CD4-positive, alpha-beta T cell (primary cell): ENCODE data around the gene CDC25A. TPM values are rescaled to one million over a fixed set of nuclear protein-coding genes. Genes with fewer than 3 reads are reported as not detected.

Source experiments
- ATAC-seq: fragments of 200-7000 bp; cut with Tn5 transposase; one replicate; pipeline ENCODE4 v1.10.0; 2022; ENCODE audit warnings: mild to moderate bottlenecking; ENCODE audit not compliant: poor library complexity
- CTCF ChIA-PET: fragments of 350-600 bp; sonication (Branson Sonifier 250); formaldehyde crosslinking; loops from one replicate; lab custom pipeline; 2021; ENCODE audit warnings: antibody characterized with exemption, inconsistent platforms; lab: Charles Lee
- POLR2A ChIA-PET: fragments of 350-600 bp; sonication (Branson Sonifier 250); formaldehyde crosslinking; loops from one replicate; lab custom pipeline; 2021; ENCODE audit warnings: antibody characterized with exemption, inconsistent platforms; lab: Charles Lee
- DNase-seq, 14 experiments: peaks; one replicate each; pipeline ENCODE4 v3.0.0-alpha.2; 2013 to 2020; ENCODE audit warnings: mixed read lengths in 2 of 14
- H3K27ac ChIP-seq, 2 donors: one replicate each; pipeline versions ENCODE4 v1.5.1 to v1.7.0; 2013; ENCODE audit warnings: low read length in 2 of 2, low read depth in 1 of 2, mild to moderate bottlenecking in 1 of 2
- H3K27me3 ChIP-seq, 2 experiments: 1 replicate in 1 of 2; 2 replicates in 1 of 2; pipeline versions ENCODE4 v1.6.1 to v1.7.0; 2013; ENCODE audit warnings: low read length in 2 of 2, control low read depth in 1 of 2, mild to moderate bottlenecking in 1 of 2, moderate library complexity in 1 of 2; ENCODE audit not compliant: insufficient read depth in 2 of 2, control insufficient read depth in 1 of 2
- H3K36me3 ChIP-seq: one replicate; pipeline ENCODE4 v1.6.1; 2013; ENCODE audit warnings: low read length, control low read depth; ENCODE audit not compliant: insufficient read depth
- H3K4me1 ChIP-seq: one replicate; pipeline ENCODE4 v1.6.1; 2013; ENCODE audit warnings: low read length, control low read depth; ENCODE audit not compliant: insufficient read depth
- H3K4me3 ChIP-seq: one replicate; pipeline ENCODE4 v1.5.1; 2013; ENCODE audit warnings: mild to moderate bottlenecking, low read length, moderate library complexity
- H3K9me3 ChIP-seq, 2 experiments: 1 replicate in 1 of 2; 2 replicates in 1 of 2; pipeline versions ENCODE4 v1.6.1 to v1.7.0; 2013; ENCODE audit warnings: low read length in 2 of 2, mild to moderate bottlenecking in 2 of 2, control low read depth in 1 of 2, moderate library complexity in 1 of 2; ENCODE audit not compliant: control insufficient read depth in 1 of 2, insufficient read depth in 1 of 2
- H3K27ac Mint-ChIP-seq: one replicate; pipeline ENCODE4 v1.8.0; 2020; ENCODE audit warnings: mixed read lengths
- H3K27me3 Mint-ChIP-seq: one replicate; pipeline ENCODE4 v1.8.0; 2021; ENCODE audit warnings: mixed read lengths
- H3K36me3 Mint-ChIP-seq: one replicate; pipeline ENCODE4 v1.8.0; 2021; ENCODE audit warnings: low read depth, mixed read lengths
- H3K4me1 Mint-ChIP-seq: one replicate; pipeline ENCODE4 v1.8.0; 2021; ENCODE audit warnings: low read depth, mixed read lengths
- H3K4me3 Mint-ChIP-seq: one replicate; pipeline ENCODE4 v1.8.0; 2020; ENCODE audit warnings: mild to moderate bottlenecking, mixed read lengths
- H3K9me3 Mint-ChIP-seq: one replicate; pipeline ENCODE4 v1.8.0; 2020; ENCODE audit warnings: mixed read lengths
- intact Hi-C, 2 experiments: fragments of 100-400 bp; cut with DNase I in 1 of 2; cut with micrococcal nuclease in 1 of 2; formaldehyde crosslinking; loops; one replicate each; pipeline versions ENCODE4 v1.15.1 to v1.9.0; 2023 to 2025; cut with DNase I, micrococcal nuclease
- total RNA-seq, 174 experiments: library from RNA in 2 of 174; stranded (reverse) in 2 of 174; gene quantifications; one replicate each; pipeline ENCODE4 v1.2.3 and lab custom pipeline; 2021 to 2026
- TF ChIP-seq, protein P1 (sequence below): fragments of 200-600 bp; IDR thresholded peaks from one replicate; pipeline ENCODE4 v1.8.0; 2022; ENCODE audit warnings: antibody characterized with exemption, mild to moderate bottlenecking

Gene CDC25A
- total RNA-seq, 2 experiments from 2014 or later = 0.14 TPM; not detected in 1

DNA sequence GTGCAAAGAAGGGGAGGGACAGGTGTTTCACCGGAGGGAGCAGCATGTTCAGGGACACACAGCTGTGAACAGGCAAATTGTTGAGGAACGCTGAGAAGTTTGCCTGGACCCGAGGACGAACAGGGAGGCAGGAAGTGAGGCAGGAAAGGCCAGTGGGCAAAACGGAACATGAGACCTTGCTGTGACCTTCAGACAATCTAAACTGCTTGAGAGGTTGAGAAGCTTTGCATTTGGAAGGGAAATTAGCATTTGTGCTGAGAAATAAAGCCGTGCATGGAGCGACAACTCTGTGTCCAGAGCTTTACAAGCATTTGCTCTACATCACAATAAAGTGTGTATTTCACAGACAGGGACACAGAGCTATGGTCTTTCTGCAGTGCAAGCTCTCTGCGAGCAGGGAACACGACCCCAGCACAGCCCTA lies 47.9 kb downstream of the CDC25A start:
- TF ChIP-seq, protein P1, sequence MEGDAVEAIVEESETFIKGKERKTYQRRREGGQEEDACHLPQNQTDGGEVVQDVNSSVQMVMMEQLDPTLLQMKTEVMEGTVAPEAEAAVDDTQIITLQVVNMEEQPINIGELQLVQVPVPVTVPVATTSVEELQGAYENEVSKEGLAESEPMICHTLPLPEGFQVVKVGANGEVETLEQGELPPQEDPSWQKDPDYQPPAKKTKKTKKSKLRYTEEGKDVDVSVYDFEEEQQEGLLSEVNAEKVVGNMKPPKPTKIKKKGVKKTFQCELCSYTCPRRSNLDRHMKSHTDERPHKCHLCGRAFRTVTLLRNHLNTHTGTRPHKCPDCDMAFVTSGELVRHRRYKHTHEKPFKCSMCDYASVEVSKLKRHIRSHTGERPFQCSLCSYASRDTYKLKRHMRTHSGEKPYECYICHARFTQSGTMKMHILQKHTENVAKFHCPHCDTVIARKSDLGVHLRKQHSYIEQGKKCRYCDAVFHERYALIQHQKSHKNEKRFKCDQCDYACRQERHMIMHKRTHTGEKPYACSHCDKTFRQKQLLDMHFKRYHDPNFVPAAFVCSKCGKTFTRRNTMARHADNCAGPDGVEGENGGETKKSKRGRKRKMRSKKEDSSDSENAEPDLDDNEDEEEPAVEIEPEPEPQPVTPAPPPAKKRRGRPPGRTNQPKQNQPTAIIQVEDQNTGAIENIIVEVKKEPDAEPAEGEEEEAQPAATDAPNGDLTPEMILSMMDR = no peak
- Histone ChIP-seq H3K27me3 (no peaks in the 10 kb centered on the region), H3K27ac (no peak overlapping the region), H3K36me3 (no peaks in the 10 kb centered on the region), H3K4me3 (no peak overlapping the region), H3K9me3 (no peaks in the 10 kb centered on the region), H3K4me1 (no peaks in the 10 kb centered on the region)
- no peak for ATAC-seq
- ChIA-PET CTCF (no interaction called here), POLR2A (no interaction called here)
- no peaks in the 10 kb centered on the region for H3K4me1 Mint-ChIP-seq
- DNase-seq = no peak
- no peaks in the 10 kb centered on the region for H3K27me3 Mint-ChIP-seq
- H3K27ac Mint-ChIP-seq = no peak overlapping the region
- intact Hi-C loops = no loop called here
- H3K36me3 Mint-ChIP-seq = no peaks in the 10 kb centered on the region
- no peaks in the 10 kb centered on the region for H3K9me3 Mint-ChIP-seq
- no peak overlapping the region for H3K4me3 Mint-ChIP-seq

- ChIA-PET CTCF (interaction anchor here (0.6 kb wide), 1 partner anchor 14 kb away, joined by 3 read pairs; no protein-coding TSS in a partner anchor), POLR2A (no interaction called here)
- intact Hi-C loops = no loop called here
- Mint-ChIP-seq H3K4me1 (no peaks in the 10 kb centered on the region), H3K27me3 (no peaks in the 10 kb centered on the region), H3K9me3 (no peaks in the 10 kb centered on the region), H3K36me3 (no peaks in the 10 kb centered on the region), H3K27ac (no peak overlapping the region), H3K4me3 (no peak overlapping the region)
- no peaks in the 10 kb centered on the region for H3K27me3 ChIP-seq
- H3K4me1 ChIP-seq = no peaks in the 10 kb centered on the region
- H3K9me3 ChIP-seq = no peaks in the 10 kb centered on the region
- ATAC-seq (no peak), DNase-seq (no peak)
- TF ChIP-seq, protein P1 = no peak
- H3K36me3 ChIP-seq = no peaks in the 10 kb centered on the region
- no peak overlapping the region for H3K27ac ChIP-seq
- no peak overlapping the region for H3K4me3 ChIP-seq
Observed at GRCh38 chr3:48137425-48137999, 50.7 kb downstream of the CDC25A start.

GRCh38 chr3:48135552-48136495 lies 52.4 kb downstream of the CDC25A start:
- H3K27ac ChIP-seq = no peak overlapping the region
- Mint-ChIP-seq H3K27ac (no peak overlapping the region), H3K36me3 (no peaks in the 10 kb centered on the region), H3K4me1 (no peaks in the 10 kb centered on the region), H3K9me3 (no peaks in the 10 kb centered on the region), H3K27me3 (no peaks in the 10 kb centered on the region), H3K4me3 (no peak overlapping the region)
- TF ChIP-seq, protein P1 = no peak
- DNase-seq (no peak), ATAC-seq (no peak)
- CTCF ChIA-PET = interaction anchor here (0.8 kb wide), 1 partner anchor 298 kb away, joined by 4 read pairs; no protein-coding TSS in a partner anchor
- H3K27me3 ChIP-seq = no peaks in the 10 kb centered on the region
- intact Hi-C loops = no loop called here
- POLR2A ChIA-PET = no interaction called here
- H3K36me3 ChIP-seq = no peaks in the 10 kb centered on the region
- H3K9me3 ChIP-seq = no peaks in the 10 kb centered on the region
- H3K4me1 ChIP-seq = no peaks in the 10 kb centered on the region
- no peak overlapping the region for H3K4me3 ChIP-seq
